IPS-18c (cell line): ENCODE data around the gene TTLL11.

ENCODE experiments used
- H3K4me3 ChIP-seq: 2 replicates; pipeline ENCODE4 v1.7.0; 2013; ENCODE audit warnings: low read depth, mild to moderate bottlenecking, low read length, moderate library complexity; ENCODE audit not compliant: insufficient read depth
- H3K9me3 ChIP-seq: one replicate; pipeline ENCODE4 v1.6.1; 2013; ENCODE audit warnings: mild to moderate bottlenecking, low read length, moderate library complexity; ENCODE audit not compliant: control insufficient read depth, insufficient read depth

TTLL11 gene

GRCh38 chr9:122039234-122039633 is 53.9 kb downstream of the TTLL11 start:
- H3K4me3 ChIP-seq, result no peak overlapping the region

GRCh38 chr9:122036988-122037387 is 56.1 kb downstream of the TTLL11 start:
- H3K4me3 ChIP-seq, result no peak overlapping the region
- H3K9me3 ChIP-seq, result no peaks in the 10 kb centered on the region

More at GRCh38 chr9:122039234-122039633, 53.9 kb downstream of the TTLL11 start:
- H3K9me3 ChIP-seq, result no peaks in the 10 kb centered on the region

GRCh38 chr9:122036408-122036807 is 56.7 kb downstream of the TTLL11 start:
- Histone ChIP-seq H3K4me3 (no peak overlapping the region), H3K9me3 (no peaks in the 10 kb centered on the region)

- Histone ChIP-seq H3K9me3 (no peaks in the 10 kb centered on the region), H3K4me3 (no peak overlapping the region)
These were observed 59.2 kb downstream of the TTLL11 start for GRCh38 chr9:122033775-122034373.

- Histone ChIP-seq H3K9me3 (no peaks in the 10 kb centered on the region), H3K4me3 (no peak overlapping the region)
These were observed 60.8 kb downstream of the TTLL11 start for GRCh38 chr9:122032346-122032745.

- Histone ChIP-seq H3K4me3 (no peak overlapping the region), H3K9me3 (no peaks in the 10 kb centered on the region)
These were observed 61.3 kb downstream of the TTLL11 start for GRCh38 chr9:122031776-122032175.

- Histone ChIP-seq H3K4me3 (no peak overlapping the region), H3K9me3 (no peaks in the 10 kb centered on the region)
These were observed 62.0 kb downstream of the TTLL11 start for GRCh38 chr9:122031157-122031556.

GRCh38 chr9:122030357-122030756 is 62.8 kb downstream of the TTLL11 start:
- Histone ChIP-seq H3K9me3 (no peaks in the 10 kb centered on the region), H3K4me3 (no peak overlapping the region)

- Histone ChIP-seq H3K4me3 (no peak overlapping the region), H3K9me3 (no peaks in the 10 kb centered on the region)
These were observed 63.2 kb downstream of the TTLL11 start for GRCh38 chr9:122029898-122030297.

GRCh38 chr9:122028089-122028488 is 65.0 kb downstream of the TTLL11 start:
- Histone ChIP-seq H3K4me3 (no peak overlapping the region), H3K9me3 (no peaks in the 10 kb centered on the region)

- no peaks in the 10 kb centered on the region for H3K9me3 ChIP-seq
- no peak overlapping the region for H3K4me3 ChIP-seq
These were observed 72.7 kb downstream of the TTLL11 start for GRCh38 chr9:122020398-122020797.

- Histone ChIP-seq H3K9me3 (peaks cover 2% of the 10 kb centered on the region), H3K4me3 (no peak overlapping the region)
These were observed 76.4 kb downstream of the TTLL11 start for GRCh38 chr9:122016744-122017143.

GRCh38 chr9:122016309-122016708 is 76.8 kb downstream of the TTLL11 start:
- peaks cover 2% of the 10 kb centered on the region for H3K9me3 ChIP-seq
- no peak overlapping the region for H3K4me3 ChIP-seq

- H3K4me3 ChIP-seq, result no peak overlapping the region
- peaks cover 2% of the 10 kb centered on the region for H3K9me3 ChIP-seq
These were observed 77.8 kb downstream of the TTLL11 start for GRCh38 chr9:122015170-122015821.

GRCh38 chr9:122011818-122012498 is 81.2 kb downstream of the TTLL11 start:
- peaks cover 2% of the 10 kb centered on the region for H3K9me3 ChIP-seq
- no peak overlapping the region for H3K4me3 ChIP-seq

- peaks cover 2% of the 10 kb centered on the region for H3K9me3 ChIP-seq
- no peak overlapping the region for H3K4me3 ChIP-seq
These were observed 84.5 kb downstream of the TTLL11 start for GRCh38 chr9:122008559-122008958.

GRCh38 chr9:122007837-122008236 is 85.3 kb downstream of the TTLL11 start:
- no peaks in the 10 kb centered on the region for H3K9me3 ChIP-seq
- H3K4me3 ChIP-seq, result no peak overlapping the region

GRCh38 chr9:122005597-122005996 is 87.5 kb downstream of the TTLL11 start:
- Histone ChIP-seq H3K9me3 (no peaks in the 10 kb centered on the region), H3K4me3 (no peak overlapping the region)
